Activated CD4-positive, alpha-beta T cell treated with anti-CD3 and anti-CD28 coated beads for 36 hours (primary cell): ENCODE results near the gene C12orf76. TPM values are rescaled to one million over a fixed set of nuclear protein-coding genes. Genes with fewer than 3 reads are reported as not detected.

Source experiments
- ATAC-seq: fragments of 200-7000 bp; cut with Tn5 transposase; one replicate; pipeline ENCODE4 v1.10.0; 2021; ENCODE audit warnings: mild to moderate bottlenecking, moderate library complexity
- CTCF ChIA-PET: fragments of 350-600 bp; sonication (Branson Sonifier 250); formaldehyde crosslinking; loops from one replicate; lab custom pipeline; 2021; ENCODE audit warnings: antibody characterized with exemption; lab: Charles Lee
- POLR2A ChIA-PET: fragments of 350-600 bp; sonication (Branson Sonifier 250); formaldehyde crosslinking; loops from one replicate; lab custom pipeline; 2021; ENCODE audit warnings: antibody characterized with exemption, inconsistent platforms; lab: Charles Lee
- DNase-seq: peaks from one replicate; pipeline ENCODE4 v3.0.0-alpha.2; 2020
- H3K27ac Mint-ChIP-seq: one replicate; pipeline ENCODE4 v1.8.0; 2021; ENCODE audit warnings: mixed read lengths
- H3K27me3 Mint-ChIP-seq: one replicate; pipeline ENCODE4 v1.8.0; 2021; ENCODE audit warnings: mixed read lengths
- H3K36me3 Mint-ChIP-seq: one replicate; pipeline ENCODE4 v1.8.0; 2021; ENCODE audit warnings: low read depth, mixed read lengths
- H3K4me1 Mint-ChIP-seq: one replicate; pipeline ENCODE4 v1.8.0; 2021; ENCODE audit warnings: mixed read lengths
- H3K4me3 Mint-ChIP-seq: one replicate; pipeline ENCODE4 v1.8.0; 2021; ENCODE audit warnings: mild to moderate bottlenecking, moderate library complexity, mixed read lengths
- H3K9me3 Mint-ChIP-seq: one replicate; pipeline ENCODE4 v1.8.0; 2021; ENCODE audit warnings: low read depth, mixed read lengths
- intact Hi-C, 2 experiments: fragments of 100-400 bp; cut with DNase I in 1 of 2; cut with micrococcal nuclease in 1 of 2; formaldehyde crosslinking; loops; one replicate each; pipeline versions ENCODE4 v1.14.2 to v1.15.1; 2022 to 2024; cut with DNase I, micrococcal nuclease
- total RNA-seq, 2 experiments: library from RNA; stranded (reverse); gene quantifications; one replicate each; pipeline ENCODE4 v1.2.3, GENCODE V29; 2021

C12orf76 gene
- total RNA-seq, 2 experiments from 2014 or later = 10.2 to 10.5 TPM

GRCh38 chr12:110042264-110042663 lies 6.1 kb downstream of the C12orf76 start:
- no peak for ATAC-seq
- ChIA-PET POLR2A (no interaction called here), CTCF (interaction anchor here (0.5 to 1.2 kb wide), 5 partner anchors 17 to 69 kb away, joined by 3 read pairs; no protein-coding TSS in a partner anchor)
- H3K4me3 Mint-ChIP-seq = no peak overlapping the region
- peak overlapping the region; percentile 65 for H3K27ac Mint-ChIP-seq
- no peaks in the 10 kb centered on the region for H3K27me3 Mint-ChIP-seq
- DNase-seq = no peak
- H3K4me1 Mint-ChIP-seq = peaks cover 42% of the 10 kb centered on the region
- intact Hi-C loops = no loop called here
- H3K36me3 Mint-ChIP-seq = peaks cover 29% of the 10 kb centered on the region
- H3K9me3 Mint-ChIP-seq = no peaks in the 10 kb centered on the region

- POLR2A ChIA-PET = interaction anchor here (0.5 to 1.2 kb wide), 2 partner anchors 13 to 346 kb away, joined by 3 to 13 read pairs; no protein-coding TSS in a partner anchor
- H3K27me3 Mint-ChIP-seq = no peaks in the 10 kb centered on the region
- DNase-seq = peak; percentile 56
- ATAC-seq = peak; percentile 67
- intact Hi-C loops = loop anchor here in 1 of 2 experiments (5.0 kb wide), 1 partner anchor 42 kb away; the partner anchor contains the start of genes ANKRD13A and GIT2
- CTCF ChIA-PET = interaction anchor here (0.6 to 0.7 kb wide), 2 partner anchors 26 to 181 kb away, joined by 3 read pairs; no protein-coding TSS in a partner anchor
- H3K4me3 Mint-ChIP-seq = no peak overlapping the region
- no peaks in the 10 kb centered on the region for H3K9me3 Mint-ChIP-seq
- peaks cover 37% of the 10 kb centered on the region for H3K4me1 Mint-ChIP-seq
- H3K27ac Mint-ChIP-seq = peak overlapping the region; percentile 87
- peaks cover 38% of the 10 kb centered on the region for H3K36me3 Mint-ChIP-seq
These were observed 9.1 kb downstream of the C12orf76 start for GRCh38 chr12:110039085-110039807.

- H3K9me3 Mint-ChIP-seq = no peaks in the 10 kb centered on the region
- ChIA-PET POLR2A (no interaction called here), CTCF (interaction anchor here (0.6 to 1.0 kb wide), 2 partner anchors 13 to 28 kb away, joined by 3 read pairs; no protein-coding TSS in a partner anchor)
- H3K36me3 Mint-ChIP-seq = peaks cover 38% of the 10 kb centered on the region
- peak overlapping the region; percentile 87 for H3K27ac Mint-ChIP-seq
- H3K4me3 Mint-ChIP-seq = no peak overlapping the region
- DNase-seq (no peak), ATAC-seq (no peak)
- peaks cover 37% of the 10 kb centered on the region for H3K4me1 Mint-ChIP-seq
- no peaks in the 10 kb centered on the region for H3K27me3 Mint-ChIP-seq
- intact Hi-C loops = loop anchor here in 1 of 2 experiments (5.0 kb wide), 1 partner anchor 41 kb away; the partner anchor contains the start of genes ANKRD13A and GIT2
These were observed 9.6 kb downstream of the C12orf76 start for GRCh38 chr12:110038741-110039084.

DNA sequence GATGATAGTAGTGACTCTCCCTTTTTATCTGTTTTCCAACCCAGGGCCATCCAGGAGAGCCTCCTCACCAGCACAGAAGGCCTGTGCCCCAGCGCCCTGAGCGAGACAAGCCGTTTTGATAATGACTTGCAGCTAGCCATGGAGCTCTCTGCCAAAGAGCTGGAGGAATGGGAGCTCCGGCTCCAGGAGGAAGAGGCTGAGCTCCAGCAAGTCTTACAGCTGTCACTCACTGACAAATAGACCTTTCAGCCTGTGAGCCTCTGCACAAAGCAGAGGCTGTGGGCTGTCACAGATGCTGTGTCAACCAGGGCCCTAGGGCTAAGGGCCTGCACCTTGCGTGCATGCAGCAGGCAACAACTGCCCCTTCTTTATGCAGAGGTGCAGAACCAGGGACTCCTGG lies 11.0 kb downstream of the C12orf76 start:
- ATAC-seq (no peak), DNase-seq (no peak)
- Mint-ChIP-seq H3K4me1 (peaks cover 28% of the 10 kb centered on the region), H3K4me3 (no peak overlapping the region), H3K9me3 (no peaks in the 10 kb centered on the region), H3K27me3 (no peaks in the 10 kb centered on the region), H3K27ac (peak overlapping the region; percentile 18), H3K36me3 (peaks cover 35% of the 10 kb centered on the region)
- intact Hi-C loops = loop anchor here in 1 of 2 experiments (5.0 kb wide), 1 partner anchor 40 kb away; the partner anchor contains the start of genes ANKRD13A and GIT2
- ChIA-PET POLR2A (no interaction called here), CTCF (interaction anchor here (1.4 kb wide), 1 partner anchor 184 kb away, joined by 5 read pairs; no protein-coding TSS in a partner anchor)

DNA sequence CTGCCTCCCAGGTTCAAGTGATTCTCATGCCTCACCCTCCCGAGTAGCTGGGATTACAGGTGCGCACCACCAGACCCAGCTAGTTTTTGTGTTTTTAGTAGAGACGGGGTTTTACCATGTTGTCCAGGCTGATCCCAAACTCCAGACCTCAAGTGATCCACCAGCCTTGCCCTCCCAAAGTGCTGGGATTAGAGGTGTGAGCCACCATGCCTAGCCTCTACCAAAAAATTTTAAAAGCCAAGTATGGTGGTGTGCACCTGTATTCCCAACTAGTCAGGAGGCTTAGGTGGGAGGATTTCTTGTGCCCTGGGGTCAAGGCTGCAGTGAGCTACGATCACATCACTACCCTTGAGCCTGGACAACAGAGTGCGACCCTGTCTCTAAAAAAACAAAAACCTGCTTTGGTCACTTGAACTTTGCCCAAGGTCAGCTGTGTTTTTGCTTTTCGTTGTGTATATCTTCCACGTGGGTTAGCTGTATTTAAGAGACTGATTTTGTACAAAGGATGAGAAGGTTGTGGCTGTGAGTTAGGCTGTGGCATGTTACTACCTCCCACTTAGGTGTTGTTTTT lies 12.7 kb downstream of the C12orf76 start:
- CTCF ChIA-PET = interaction anchor here (0.8 to 2.6 kb wide), 2 partner anchors 11 to 395 kb away, joined by 3 to 8 read pairs; no protein-coding TSS in a partner anchor
- ATAC-seq (no peak), DNase-seq (no peak)
- Mint-ChIP-seq H3K27me3 (no peaks in the 10 kb centered on the region), H3K27ac (peak overlapping the region; percentile 52), H3K4me1 (peaks cover 26% of the 10 kb centered on the region), H3K36me3 (peaks cover 36% of the 10 kb centered on the region), H3K9me3 (no peaks in the 10 kb centered on the region), H3K4me3 (no peak overlapping the region)
- intact Hi-C loops = loop anchor here in 1 of 2 experiments (5.0 kb wide), 1 partner anchor 38 kb away; the partner anchor contains the start of genes ANKRD13A and GIT2
- POLR2A ChIA-PET = interaction anchor here (0.6 kb wide), 1 partner anchor 1504 kb away, joined by 4 read pairs; no protein-coding TSS in a partner anchor

DNA sequence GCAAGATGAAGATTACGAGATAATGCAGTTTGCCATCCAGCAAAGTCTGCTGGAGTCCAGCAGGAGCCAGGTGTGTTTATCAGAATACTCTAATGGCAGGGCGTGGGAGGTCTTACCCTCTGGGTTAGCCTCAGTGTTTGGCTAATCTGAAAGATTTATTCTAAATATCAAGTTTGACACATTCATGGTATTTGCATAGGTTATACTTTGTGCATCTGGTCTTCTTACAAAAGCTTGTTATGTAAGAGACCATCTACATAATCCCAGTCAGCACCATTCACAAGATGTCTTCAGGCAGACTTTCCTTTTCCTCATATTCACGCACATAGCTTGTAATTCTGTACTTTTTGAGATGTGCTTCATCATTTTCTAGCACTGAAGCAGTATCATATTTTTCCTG lies 14.4 kb downstream of the C12orf76 start:
- H3K4me3 Mint-ChIP-seq = no peak overlapping the region
- ChIA-PET POLR2A (no interaction called here), CTCF (interaction anchor here (2.6 kb wide), 1 partner anchor 10 kb away, joined by 8 read pairs; no protein-coding TSS in a partner anchor)
- H3K27me3 Mint-ChIP-seq = no peaks in the 10 kb centered on the region
- H3K9me3 Mint-ChIP-seq = no peaks in the 10 kb centered on the region
- peaks cover 8% of the 10 kb centered on the region for H3K4me1 Mint-ChIP-seq
- intact Hi-C loops = no loop called here
- no peak overlapping the region for H3K27ac Mint-ChIP-seq
- H3K36me3 Mint-ChIP-seq = peaks cover 31% of the 10 kb centered on the region
- DNase-seq (no peak), ATAC-seq (no peak)

GRCh38 chr12:110029290-110029815 lies 19.0 kb downstream of the C12orf76 start:
- Mint-ChIP-seq H3K36me3 (peaks cover 32% of the 10 kb centered on the region), H3K27me3 (no peaks in the 10 kb centered on the region), H3K9me3 (no peaks in the 10 kb centered on the region), H3K4me1 (peaks cover 16% of the 10 kb centered on the region), H3K27ac (no peak overlapping the region), H3K4me3 (no peak overlapping the region)
- CTCF ChIA-PET = no interaction called here
- no peak for ATAC-seq
- no peak for DNase-seq
- intact Hi-C loops = no loop called here
- POLR2A ChIA-PET = no interaction called here

GRCh38 chr12:110028323-110028722 lies 20.0 kb downstream of the C12orf76 start:
- Mint-ChIP-seq H3K9me3 (no peaks in the 10 kb centered on the region), H3K27me3 (no peaks in the 10 kb centered on the region), H3K4me1 (peaks cover 17% of the 10 kb centered on the region), H3K36me3 (peaks cover 37% of the 10 kb centered on the region), H3K27ac (peak overlapping the region; percentile 27), H3K4me3 (no peak overlapping the region)
- no peak for DNase-seq
- intact Hi-C loops = no loop called here
- ChIA-PET CTCF (interaction anchor here (0.9 to 1.0 kb wide), 2 partner anchors 20 to 31 kb away, joined by 3 to 4 read pairs; no protein-coding TSS in a partner anchor), POLR2A (no interaction called here)
- no peak for ATAC-seq

DNA sequence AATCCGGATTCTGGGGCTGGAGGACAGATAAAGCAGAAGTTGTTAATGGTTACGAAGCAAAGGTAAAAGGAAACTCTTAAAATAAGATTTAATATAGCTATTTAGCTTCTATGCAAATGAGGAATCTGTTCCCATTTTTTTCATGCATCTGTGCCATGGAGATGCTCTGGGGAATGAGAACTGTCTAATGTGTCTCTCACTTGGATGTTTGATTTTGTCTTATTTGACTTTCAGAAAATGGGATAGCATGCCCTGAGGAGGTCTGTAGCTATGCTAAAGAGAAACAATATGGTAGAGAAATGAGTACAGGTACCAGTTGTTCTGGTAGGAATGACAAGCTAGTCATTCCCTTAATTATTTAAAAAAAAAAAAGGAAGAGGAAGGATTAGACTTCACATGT lies 24.3 kb downstream of the C12orf76 start:
- H3K9me3 Mint-ChIP-seq = no peaks in the 10 kb centered on the region
- ChIA-PET CTCF (interaction anchor here (0.9 to 1.5 kb wide), 3 partner anchors 11 to 78 kb away, joined by 3 to 8 read pairs (median 3); no protein-coding TSS in a partner anchor), POLR2A (interaction anchor here (0.5 to 0.6 kb wide), 2 partner anchors 194 to 1464 kb away, joined by 3 to 4 read pairs; no protein-coding TSS in a partner anchor)
- H3K27me3 Mint-ChIP-seq = no peaks in the 10 kb centered on the region
- no peak for ATAC-seq
- H3K36me3 Mint-ChIP-seq = peaks cover 45% of the 10 kb centered on the region
- H3K27ac Mint-ChIP-seq = no peak overlapping the region
- peaks cover 17% of the 10 kb centered on the region for H3K4me1 Mint-ChIP-seq
- DNase-seq = no peak
- intact Hi-C loops = no loop called here
- H3K4me3 Mint-ChIP-seq = no peak overlapping the region

- Mint-ChIP-seq H3K9me3 (no peaks in the 10 kb centered on the region), H3K27ac (no peak overlapping the region), H3K4me3 (no peak overlapping the region), H3K36me3 (peaks cover 48% of the 10 kb centered on the region), H3K27me3 (no peaks in the 10 kb centered on the region), H3K4me1 (peaks cover 17% of the 10 kb centered on the region)
- DNase-seq = no peak
- intact Hi-C loops = no loop called here
- ChIA-PET CTCF (interaction anchor here (0.8 to 1.7 kb wide), 8 partner anchors 12 to 170 kb away, joined by 3 to 8 read pairs (median 3); no protein-coding TSS in a partner anchor), POLR2A (no interaction called here)
- no peak for ATAC-seq
These were observed 25.0 kb downstream of the C12orf76 start for GRCh38 chr12:110023059-110023980.
